Suppressor macrophage treated with lipopolysaccharide for 4 hours (primary cell): ENCODE measurements around the gene SRSF5.
A peak's percentile ranks its signal among the peaks of the same experiment; 100 is the strongest.
"Not testable (repeated sequence)": the region's sequence is repeated elsewhere in the genome, so short reads cannot be mapped to it uniquely, and the experiment has no call there.

Experiments used
- DNase-seq: peaks from one replicate; pipeline ENCODE4 v3.0.0-alpha.2; 2020

Gene SRSF5

GRCh38 chr14:69766984-69767368, at the start of gene SRSF5:
SRSF5 (plus strand) TSS chr14:69767142; CDS start chr14:69768157, 1,015 bp downstream.
- DNase-seq, result peak; percentile 99

DNA sequence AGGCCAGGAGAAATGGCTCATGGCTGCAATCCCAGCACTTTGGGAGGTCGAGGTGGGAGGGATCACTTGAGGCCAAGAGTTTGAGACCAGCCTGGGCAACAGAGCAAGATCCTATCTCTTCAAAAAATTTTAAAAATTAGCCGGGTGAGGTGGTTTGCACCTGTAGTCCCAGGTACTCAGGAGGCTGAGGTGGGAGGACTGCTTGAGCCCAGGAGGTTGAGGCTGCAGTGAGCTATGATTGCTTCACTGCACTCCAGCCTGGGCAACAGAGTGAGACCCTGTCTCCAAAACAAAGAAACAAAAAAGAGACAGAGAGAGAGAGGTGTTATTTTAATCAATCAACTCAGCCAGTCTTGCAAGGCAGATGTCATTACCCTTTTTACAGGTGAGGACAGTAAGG, 48.3 kb upstream of the SRSF5 start:
- not testable (repeated sequence) for DNase-seq

DNA sequence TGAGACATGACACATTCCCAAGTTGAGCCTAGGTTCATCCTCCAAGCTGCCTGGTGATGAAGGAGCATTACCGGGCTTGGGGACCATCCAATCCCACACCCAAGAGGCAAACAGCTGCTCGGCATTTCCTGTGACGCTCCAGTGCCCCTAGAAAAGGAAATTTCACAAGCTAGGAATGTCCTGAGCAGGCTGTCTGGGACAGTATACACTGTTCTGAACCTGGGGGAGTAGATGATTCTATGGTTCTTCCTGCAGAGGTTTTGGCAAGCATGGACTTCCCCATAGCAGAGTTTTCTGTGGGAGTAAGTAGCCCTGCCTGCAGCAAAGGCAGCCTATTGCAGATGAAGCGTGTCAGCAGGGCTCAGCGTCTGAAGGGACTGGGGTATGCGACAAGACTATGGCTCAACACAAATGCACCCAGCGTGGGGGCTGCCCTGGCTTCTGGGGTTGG, 47.4 kb upstream of the SRSF5 start:
- DNase-seq, result peak; percentile 98

GRCh38 chr14:69720912-69721311, 46.0 kb upstream of the SRSF5 start:
- no peak for DNase-seq

DNA sequence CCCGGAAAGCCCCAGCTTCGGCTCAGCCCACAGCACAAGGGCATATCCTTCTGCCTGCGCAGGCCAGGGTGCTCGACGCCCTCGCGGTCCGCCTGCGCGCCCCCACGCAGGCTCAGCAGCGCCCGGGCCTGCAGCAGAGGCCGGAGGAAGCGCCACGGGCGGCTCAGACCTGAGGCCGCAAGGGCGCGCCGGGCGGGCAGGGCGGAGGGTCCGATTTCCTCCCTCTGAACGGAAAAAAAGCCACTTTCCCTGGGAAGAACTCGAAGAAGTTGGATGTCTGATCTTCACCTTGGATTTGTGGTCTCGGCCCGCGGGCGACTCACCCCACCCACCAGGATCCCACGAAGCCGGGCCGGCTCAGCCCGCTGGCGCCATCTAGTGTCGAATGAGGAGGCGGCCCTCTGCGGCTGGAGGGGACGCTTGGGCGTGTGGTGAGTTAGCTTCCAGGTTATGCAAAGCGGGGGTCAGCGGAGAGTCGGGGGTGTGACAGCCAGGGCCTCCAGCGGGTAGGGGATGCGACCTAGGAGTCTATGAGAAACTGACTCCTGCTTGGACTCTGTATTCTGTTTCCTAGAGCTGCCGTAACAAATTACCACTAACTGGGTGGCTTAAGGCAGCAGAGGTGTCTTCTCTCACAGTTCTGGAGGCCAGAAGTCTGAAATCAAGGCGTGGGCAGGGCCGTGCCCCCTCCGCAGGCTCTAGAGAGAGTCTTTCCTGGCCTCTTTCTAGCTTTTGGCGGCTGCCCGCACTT, 40.0 kb upstream of the SRSF5 start:
- DNase-seq, result peak; percentile 93

GRCh38 chr14:69727860-69728259, 39.1 kb upstream of the SRSF5 start:
- DNase-seq, result no peak

DNA sequence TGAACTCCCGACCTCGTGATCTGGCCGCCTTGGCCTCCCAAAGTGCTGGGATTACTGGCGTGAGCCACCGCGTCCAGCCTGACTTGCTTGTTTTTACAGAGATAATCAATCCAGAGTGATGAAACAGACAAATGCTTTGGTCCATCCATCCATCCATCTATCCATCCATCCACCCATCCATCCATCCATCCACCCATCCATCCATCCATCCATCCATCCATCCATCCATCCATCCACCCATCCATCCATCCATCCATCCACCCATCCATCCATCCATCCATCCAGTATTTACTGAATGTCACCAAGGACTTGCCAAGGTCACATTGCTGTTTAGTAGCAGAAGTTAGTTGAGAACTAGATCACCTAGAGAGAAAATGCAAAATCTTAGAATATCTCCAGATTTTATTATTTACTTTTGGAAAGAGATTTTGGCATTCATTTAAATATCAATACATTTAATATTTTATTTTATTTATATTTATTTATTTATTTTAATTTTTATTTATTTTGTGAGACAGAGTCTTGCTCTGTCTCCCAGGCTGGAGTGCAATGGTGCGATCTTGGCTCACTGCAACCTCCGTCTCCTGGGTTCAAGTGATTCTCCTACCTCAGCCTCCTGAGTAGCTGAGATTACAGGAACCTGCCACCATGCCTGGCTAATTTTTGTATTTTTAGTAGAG, 34.9 kb upstream of the SRSF5 start:
- not testable (repeated sequence) for DNase-seq

GRCh38 chr14:69736405-69736804, 30.5 kb upstream of the SRSF5 start:
- not testable (repeated sequence) for DNase-seq

- no peak for DNase-seq
Measured at GRCh38 chr14:69741055-69741454, 25.9 kb upstream of the SRSF5 start.

DNA sequence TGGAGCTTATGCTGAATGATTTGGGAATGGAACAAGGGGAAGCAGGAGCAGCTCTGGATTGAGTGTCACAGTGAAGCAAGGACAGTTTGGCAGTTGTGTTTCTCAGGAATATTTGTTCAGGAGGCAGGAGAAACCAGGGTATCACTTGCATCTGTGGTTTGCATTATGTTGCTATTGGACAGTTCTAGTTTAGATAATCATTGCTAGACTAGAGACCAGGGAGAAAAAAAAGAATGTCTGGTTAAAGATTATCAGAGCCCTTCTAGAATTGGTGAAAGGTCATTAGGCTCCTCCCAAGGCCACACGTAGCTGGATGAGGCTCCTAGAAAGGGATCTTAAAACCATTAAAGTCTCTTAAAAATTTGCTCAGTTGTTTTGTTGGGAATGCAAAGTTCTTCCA, 17.0 kb upstream of the SRSF5 start:
- DNase-seq, result no peak

- DNase-seq, result no peak
Measured at GRCh38 chr14:69750495-69750894, 16.4 kb upstream of the SRSF5 start.

DNA sequence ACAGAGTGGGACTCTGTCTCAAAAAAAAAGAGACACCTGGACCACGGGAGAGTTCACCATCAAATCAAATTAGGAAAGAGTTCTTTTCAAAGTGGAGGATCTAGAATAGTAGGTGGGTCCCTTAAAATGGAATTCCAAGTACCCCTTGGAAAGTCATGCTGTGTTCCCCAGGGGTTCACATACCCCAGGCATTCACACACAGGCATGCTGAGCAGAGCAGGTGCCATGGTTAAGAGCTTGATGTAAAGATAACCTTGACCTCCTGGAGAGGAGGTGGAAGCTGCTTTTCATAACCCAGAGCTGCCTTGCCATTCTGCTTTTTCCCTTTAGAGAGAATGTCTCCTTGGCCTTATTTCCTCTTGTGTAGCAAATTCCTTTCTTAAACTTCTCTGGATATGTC, 14.2 kb upstream of the SRSF5 start:
- DNase-seq, result no peak

- no peak for DNase-seq
Measured at GRCh38 chr14:69753860-69754259, 13.1 kb upstream of the SRSF5 start.

GRCh38 chr14:69754487-69754886, 12.5 kb upstream of the SRSF5 start:
- no peak for DNase-seq

DNA sequence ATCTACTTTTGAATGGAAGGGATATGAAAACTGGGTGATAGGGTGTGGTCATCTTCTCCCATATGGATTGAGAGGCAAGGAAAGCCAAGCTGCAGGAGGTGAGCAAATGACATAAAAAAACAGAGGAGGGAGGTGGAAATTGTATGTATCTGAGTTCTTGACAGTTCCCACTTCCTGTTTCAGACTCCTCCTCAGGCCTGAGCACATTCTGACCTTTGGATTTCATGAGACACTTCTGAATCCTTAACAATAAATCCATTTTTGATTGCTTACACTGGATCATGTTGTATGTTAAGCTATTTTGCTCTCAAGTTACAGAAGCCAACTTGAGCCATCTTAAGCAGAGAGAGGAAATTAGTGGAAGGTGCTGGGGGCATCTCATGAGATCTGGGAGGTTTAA, 11.6 kb upstream of the SRSF5 start:
- peak; percentile 52 for DNase-seq

GRCh38 chr14:69755784-69756183, 11.2 kb upstream of the SRSF5 start:
- DNase-seq, result no peak

DNA sequence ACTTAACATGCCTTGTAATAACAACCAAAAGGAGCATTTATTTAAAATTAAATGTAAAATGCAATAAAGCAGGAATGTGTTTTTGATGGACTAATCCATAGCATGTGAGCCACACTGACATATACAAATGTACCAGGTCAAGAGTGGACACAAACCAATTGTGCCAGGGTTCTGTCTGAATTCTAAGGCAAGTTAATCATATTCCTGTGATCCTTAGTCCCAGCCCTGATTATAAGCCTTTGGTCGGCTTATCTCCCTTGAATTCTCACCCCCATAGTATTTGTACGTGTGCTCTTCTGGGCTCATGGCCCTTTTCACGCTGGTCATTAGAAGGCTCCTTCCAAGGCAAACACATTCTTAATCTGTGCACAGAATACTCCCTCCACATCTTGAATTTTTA, 10.6 kb upstream of the SRSF5 start:
- no peak for DNase-seq

- peak; percentile 23 for DNase-seq
Measured at GRCh38 chr14:69760810-69761209, 6.1 kb upstream of the SRSF5 start.

- peak; percentile 68 for DNase-seq
Measured at GRCh38 chr14:69763761-69764510, 3.0 kb upstream of the SRSF5 start.

DNA sequence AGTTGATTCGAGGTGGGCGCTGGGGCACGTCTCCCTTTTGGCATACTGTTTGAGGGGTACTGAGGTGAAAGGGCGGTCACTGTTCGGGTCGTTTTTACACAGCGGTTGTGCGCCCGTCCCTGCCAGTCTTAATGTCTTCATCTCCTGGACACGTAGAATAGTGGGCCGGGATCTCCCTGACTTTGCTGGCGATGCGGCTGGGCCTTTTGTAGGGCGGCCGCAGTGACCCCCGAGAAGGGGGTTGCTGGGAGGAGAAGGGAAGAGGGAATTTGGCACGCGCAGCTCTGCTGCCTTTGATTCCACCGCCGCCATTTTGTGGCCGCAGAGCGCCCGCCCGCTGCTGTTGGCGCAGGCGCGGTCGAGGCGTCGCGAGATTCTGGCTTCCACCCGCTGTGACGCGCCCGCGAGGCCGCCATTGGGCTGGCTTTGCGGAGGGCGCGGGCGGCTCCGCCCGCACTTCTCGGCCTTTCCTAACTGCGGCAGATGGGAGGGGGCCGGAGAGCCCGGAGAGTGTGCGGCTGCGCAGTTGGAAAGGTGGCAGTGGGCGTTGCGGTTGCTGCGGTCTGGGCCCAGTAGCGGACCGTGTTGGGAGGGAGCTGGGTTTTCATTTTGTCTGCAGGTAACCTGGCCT, 542 bp downstream of the SRSF5 start:
- DNase-seq, result peak; percentile 98

DNA sequence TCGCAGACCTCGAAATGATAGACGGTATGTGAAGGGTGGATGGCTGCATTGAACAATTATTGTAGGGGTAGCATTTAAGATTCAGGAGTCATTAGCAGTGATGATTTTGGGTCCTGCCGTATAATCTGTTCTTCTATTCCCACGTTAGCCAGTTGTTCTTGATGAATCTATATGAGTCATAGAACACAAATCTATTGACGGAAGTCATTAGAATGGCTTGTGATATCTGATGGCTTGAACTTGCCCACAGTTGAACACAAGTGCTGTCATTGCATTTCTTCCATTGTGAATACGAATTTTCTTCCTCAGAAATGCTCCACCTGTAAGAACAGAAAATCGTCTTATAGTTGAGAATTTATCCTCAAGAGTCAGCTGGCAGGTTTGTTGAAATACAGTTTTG, 1.9 kb downstream of the SRSF5 start:
- no peak for DNase-seq

DNA sequence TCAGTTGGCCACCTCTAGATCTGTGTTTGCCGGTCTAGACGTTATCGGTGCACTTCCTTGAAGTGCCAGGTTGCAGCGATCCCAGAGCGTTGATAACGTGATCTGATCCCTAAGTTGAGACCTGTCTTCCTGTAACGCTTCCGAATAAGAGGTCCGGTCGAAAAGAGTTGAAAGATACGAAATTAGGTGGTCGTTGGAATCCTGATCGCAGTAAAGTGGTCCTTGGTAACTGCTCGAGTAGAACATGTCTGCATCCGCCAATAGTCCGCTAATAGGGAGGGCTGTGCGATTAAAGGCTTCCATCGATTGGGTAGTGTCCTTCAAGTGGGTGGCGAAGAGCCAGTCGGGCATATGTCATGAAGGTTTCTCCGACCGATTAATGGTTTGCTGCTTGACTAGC, 2.7 kb downstream of the SRSF5 start:
- no peak for DNase-seq

- no peak for DNase-seq
Measured at GRCh38 chr14:69770559-69770958, 3.6 kb downstream of the SRSF5 start.
